Measurements from ENCODE around the gene HOXD9.

Gene HOXD9

DNA sequence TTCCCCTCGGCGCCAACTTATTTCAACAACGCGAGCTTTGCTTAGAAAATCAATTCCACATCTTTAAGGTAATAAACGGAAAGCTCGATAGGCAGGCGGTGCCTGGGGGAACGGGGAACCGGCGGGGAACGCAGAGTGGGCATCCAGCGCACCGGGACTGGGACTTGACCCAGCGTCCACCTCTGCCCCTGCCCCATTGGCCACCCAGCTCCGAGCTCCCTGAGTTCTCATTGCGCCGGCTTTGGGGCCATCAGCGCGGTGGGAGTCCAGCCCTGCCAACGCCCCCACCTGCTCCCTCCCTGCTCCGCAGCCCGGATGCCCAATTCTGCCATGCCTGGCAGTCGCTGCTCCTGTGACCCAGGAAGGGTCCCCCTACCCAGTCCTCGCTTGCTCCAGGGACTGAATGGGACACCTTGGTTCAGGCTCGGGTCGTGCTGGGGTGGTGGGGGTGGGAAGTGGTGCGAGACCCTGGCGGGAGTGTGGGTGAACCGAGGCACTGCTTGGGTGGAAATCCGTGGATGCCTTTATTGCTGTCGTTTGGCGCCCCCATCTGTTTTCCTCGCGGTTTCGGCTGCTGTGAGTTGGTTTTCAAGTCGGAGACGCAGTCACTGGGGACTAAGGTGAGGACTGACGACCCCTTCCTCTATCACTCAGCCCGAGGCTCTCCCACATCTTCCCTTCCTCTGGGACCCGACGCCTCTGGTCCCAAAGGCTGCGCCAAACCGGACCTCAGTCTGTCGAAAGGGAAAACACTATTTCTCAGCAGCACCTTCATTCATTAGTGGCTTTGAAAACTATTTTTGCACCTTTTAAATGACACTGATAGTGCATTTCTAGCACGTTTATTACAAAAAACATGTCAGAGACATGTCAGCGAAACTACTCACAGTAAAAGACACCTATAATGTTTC is 36.4 kb upstream of the HOXD9 start:
- DNase-seq (ENCODE audit: low read depth in 3 of 3) = no peak

- no peak for DNase-seq (ENCODE audit: low read depth in 3 of 3)
Measured at GRCh38 chr2:176087330-176088047, 35.0 kb upstream of the HOXD9 start.

GRCh38 chr2:176088048-176088936 is 34.2 kb upstream of the HOXD9 start:
- DNase-seq (ENCODE audit: low read depth in 3 of 3) = no peak

- DNase-seq (ENCODE audit: low read depth in 3 of 3) = no peak
Measured at GRCh38 chr2:176088937-176089842, 33.3 kb upstream of the HOXD9 start.

DNA sequence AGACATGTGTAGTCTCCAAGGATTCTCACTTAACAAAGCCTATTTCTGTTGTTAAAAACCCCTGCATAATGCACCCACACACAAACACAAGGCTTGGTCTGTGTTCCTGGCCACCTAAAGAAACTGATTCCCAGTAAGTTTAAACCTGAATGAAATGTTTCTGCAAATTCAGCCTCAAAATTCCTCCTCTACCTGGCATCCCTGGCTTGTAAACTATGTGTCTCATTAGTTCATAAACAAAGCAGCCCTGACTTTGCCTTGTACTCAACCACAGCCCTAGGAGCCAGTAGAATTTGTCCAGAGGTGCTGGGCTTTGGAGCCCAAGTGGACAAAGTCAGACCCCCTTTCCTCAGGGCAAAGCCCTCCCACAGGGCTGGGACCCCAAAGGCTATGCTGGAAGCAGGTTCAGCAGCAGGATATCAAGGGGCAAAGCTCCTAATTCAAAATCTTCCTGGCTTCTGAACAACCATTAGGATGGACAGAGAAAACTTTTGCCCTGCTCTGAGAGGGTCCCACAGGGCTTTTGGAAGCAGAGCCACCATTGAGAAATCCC is 32.6 kb upstream of the HOXD9 start:
- no peak for DNase-seq (ENCODE audit: low read depth in 3 of 3)

DNA sequence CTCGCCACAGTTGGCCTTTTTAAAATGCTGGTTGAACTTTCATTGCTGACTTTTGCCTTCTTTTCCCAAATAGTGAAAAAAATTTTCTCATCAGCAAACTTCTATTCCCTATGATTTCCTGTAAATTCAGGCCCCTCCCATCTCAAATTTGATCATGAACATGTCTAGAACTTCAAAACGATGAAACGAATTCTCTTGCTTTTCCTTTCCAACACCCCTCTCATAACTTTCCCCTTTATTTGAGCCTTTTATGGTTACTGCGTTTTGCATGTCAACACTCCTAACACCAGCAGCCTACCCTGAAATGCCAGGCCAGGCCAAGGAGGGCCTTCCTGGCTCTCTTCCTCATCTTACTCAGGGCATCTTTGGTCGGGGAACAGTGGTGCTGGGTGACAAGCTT is 31.7 kb upstream of the HOXD9 start:
- DNase-seq (ENCODE audit: low read depth in 3 of 3) = no peak

GRCh38 chr2:176091329-176092258 is 30.9 kb upstream of the HOXD9 start:
- DNase-seq (ENCODE audit: low read depth in 3 of 3) = no peak

DNA sequence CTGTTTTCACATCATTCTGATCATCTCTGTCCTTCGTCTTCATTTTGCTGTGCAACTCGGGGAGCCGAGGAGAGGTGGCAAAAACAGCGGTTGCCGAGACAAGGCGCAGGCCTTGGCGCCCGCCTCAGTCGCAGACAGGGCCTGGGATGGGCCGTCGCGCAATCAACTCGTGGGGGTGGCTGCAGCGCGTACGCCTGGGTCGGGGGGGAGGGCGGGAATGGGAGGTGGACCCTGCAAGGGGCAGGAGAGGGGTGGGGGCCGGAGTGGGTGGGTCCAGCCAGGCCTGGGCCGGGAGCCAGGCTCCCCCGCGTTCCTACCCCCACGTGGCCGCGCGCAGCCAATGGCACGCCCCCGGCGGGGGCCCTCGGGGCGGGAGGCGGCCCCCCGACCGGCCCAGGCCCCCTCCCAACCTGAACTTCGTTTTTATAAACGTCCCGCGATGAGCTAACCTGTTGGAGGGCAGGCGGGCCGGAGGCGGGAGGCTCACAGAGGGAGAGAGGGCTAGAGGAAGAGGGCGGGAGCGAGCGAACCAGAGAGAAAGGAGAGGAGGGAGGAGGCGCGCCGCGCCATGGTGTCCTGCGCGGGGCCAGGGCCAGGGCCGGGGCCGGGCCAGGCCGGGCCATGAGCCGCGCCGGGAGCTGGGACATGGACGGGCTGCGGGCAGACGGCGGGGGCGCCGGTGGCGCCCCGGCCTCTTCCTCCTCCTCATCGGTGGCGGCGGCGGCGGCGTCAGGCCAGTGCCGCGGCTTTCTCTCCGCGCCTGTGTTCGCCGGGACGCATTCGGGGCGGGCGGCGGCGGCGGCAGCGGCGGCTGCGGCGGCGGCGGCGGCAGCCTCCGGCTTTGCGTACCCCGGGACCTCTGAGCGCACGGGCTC is 30.0 kb upstream of the HOXD9 start, which contains the start of gene HOXD13:
HOXD13 (plus strand) TSS at position 452 of the 875 bp plus-strand sequence; CDS start at position 622, 170 bp downstream.
- no peak for DNase-seq (ENCODE audit: low read depth in 3 of 3)

- no peak for DNase-seq (ENCODE audit: low read depth in 3 of 3)
Measured at GRCh38 chr2:176093145-176093897, 29.2 kb upstream of the HOXD9 start.

DNA sequence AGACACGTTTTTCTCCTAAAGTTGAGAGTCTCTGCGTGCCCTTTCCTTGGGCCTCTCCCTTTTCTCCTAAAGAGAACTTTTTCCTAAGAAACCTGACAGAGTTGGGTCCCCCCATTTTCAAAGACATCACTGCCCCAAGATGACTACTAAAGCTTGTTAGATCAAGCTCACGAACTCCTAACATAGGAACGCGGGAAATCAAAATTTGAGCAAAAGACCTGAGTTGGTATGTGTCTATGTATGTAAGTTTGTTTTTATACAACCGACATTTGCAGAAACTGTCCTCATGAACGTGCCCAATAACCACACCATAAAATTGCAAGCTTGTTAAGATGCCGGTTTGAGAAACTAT is 28.6 kb upstream of the HOXD9 start:
- DNase-seq (ENCODE audit: low read depth in 3 of 3) = no peak

DNA sequence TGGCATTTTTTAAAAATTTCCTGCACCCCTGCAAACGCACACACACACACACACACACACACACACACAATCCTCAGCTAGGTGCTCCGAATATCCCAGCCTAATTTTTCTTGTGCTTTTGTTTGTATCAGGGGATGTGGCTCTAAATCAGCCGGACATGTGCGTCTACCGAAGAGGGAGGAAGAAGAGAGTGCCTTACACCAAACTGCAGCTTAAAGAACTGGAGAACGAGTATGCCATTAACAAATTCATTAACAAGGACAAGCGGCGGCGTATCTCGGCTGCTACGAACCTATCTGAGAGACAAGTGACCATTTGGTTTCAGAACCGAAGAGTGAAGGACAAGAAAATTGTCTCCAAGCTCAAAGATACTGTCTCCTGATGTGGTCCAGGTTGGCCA is 28.2 kb upstream of the HOXD9 start:
- no peak for DNase-seq (ENCODE audit: low read depth in 3 of 3)

DNA sequence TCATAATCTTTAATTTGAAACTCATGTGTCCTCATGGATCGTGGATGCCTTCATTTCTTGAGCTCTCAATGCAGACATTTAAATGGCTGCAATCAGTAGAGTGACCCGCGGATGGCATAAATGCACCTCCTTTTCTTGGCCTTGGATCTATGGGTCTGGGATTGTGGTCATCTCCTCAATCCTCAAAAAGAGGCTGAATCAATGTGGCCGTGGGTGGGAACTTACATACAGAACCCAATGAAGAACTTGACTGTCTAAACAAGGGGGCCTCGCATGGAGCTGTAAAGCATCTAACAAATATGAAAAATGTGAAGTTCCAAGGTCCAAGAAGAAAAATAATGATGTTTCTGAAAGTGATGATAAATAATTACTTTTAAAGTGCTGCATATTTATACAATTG is 27.1 kb upstream of the HOXD9 start:
- no peak for DNase-seq (ENCODE audit: low read depth in 3 of 3)

DNA sequence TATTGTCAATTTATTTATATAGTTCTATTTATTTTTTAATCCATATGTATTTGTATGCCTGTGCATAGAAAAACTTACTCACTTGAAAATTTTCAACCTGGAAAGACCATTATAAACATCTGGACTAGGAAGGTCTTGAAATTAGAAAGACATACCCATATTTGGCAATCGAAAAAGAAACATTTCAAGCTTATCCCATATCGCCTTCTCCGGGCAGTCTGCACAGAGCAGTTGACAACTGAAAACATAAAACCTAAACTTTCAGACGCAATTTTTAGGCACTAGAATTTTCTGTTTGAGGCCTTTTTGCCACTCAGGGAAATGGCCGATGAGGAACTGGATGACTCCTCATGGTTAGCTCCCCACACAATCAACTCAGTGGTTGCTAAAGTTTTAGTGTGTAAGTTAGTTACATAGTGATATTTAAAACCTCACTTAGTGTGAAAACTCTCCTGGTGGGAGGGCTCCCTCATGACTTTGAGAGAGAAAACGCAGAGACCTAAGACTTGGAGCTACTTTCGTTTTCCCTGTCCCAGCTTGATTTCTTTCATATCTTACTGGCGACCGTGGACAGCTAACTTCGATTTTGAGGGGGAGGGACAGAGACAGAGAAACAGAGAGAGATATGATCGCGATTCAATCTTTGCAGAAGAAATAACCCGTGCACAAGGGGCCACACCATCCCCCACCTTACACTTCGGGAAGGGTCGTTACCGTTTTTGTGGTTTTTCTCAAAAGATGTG is 26.1 kb upstream of the HOXD9 start:
- DNase-seq (ENCODE audit: low read depth in 3 of 3) = no peak

- peak; percentile 18 to 56 (median 29) for DNase-seq (ENCODE audit: low read depth in 3 of 3)
Measured at GRCh38 chr2:176096986-176097819, 25.3 kb upstream of the HOXD9 start.

- DNase-seq (ENCODE audit: low read depth in 3 of 3) = no peak
Measured at GRCh38 chr2:176097820-176098365, 24.6 kb upstream of the HOXD9 start.

Data from stimulated activated CD4-positive, alpha-beta T cell treated with anti-CD3 and anti-CD28 coated beads, TNF-alpha, amount 100 ng/mL, for 24 hours (primary cell).